Adrenal gland (tissue), 12 donors: Measurements from ENCODE around the gene TDRD12. TPM values are rescaled to one million over a fixed set of nuclear protein-coding genes. Genes with fewer than 3 reads are reported as not detected.

Experiments used
- DNase-seq, 7 donors: peaks; one replicate each; pipeline ENCODE4 v3.0.0-alpha.2; 2019 to 2020
- H3K27ac ChIP-seq, 5 donors: fragments of 200-600 bp; sonication (generic) in 4 of 5; 1 replicate in 3 of 5; 2 replicates in 2 of 5; pipeline versions ENCODE4 v1.5.1 to v1.8.0; 2016 to 2020; ENCODE audit warnings: mild to moderate bottlenecking in 1 of 5
- H3K27me3 ChIP-seq: fragments of 200-600 bp; 2 replicates; pipeline ENCODE4 v1.8.0; 2021
- H3K36me3 ChIP-seq, 2 donors: fragments of 200-600 bp; replicated peaks in 1 of 2; 1 replicate in 1 of 2; 2 replicates in 1 of 2; pipeline versions ENCODE4 v1.5.1 to v1.8.0; 2018 to 2022
- H3K4me1 ChIP-seq, 2 donors: fragments of 200-600 bp; replicated peaks in 1 of 2; 1 replicate in 1 of 2; 2 replicates in 1 of 2; pipeline versions ENCODE4 v1.5.1 to v1.8.0; 2018 to 2021
- H3K4me3 ChIP-seq, 4 donors: fragments of 200-600 bp; sonication (generic) in 3 of 4; one replicate each; pipeline ENCODE4 v1.5.1; 2016 to 2018
- H3K9me3 ChIP-seq, 3 donors: fragments of 200-600 bp; sonication (generic) in 1 of 3; replicated peaks in 1 of 3; 1 replicate in 2 of 3; 2 replicates in 1 of 3; pipeline versions ENCODE4 v1.5.1 to v1.8.0; 2016 to 2021
- CTCF ChIP-seq, 6 experiments: fragments of 450-650 bp in 4 of 6; fragments of 200-600 bp in 2 of 6; sonication (generic) in 1 of 6; IDR thresholded peaks; 1 replicate in 5 of 6; 2 replicates in 1 of 6; pipeline versions ENCODE4 v1.5.1 to v1.8.0; 2016 to 2021; ENCODE audit warnings: antibody characterized with exemption in 6 of 6, mild to moderate bottlenecking in 2 of 6, moderate library complexity in 1 of 6
- POLR2A ChIP-seq, 2 donors: fragments of 450-650 bp; IDR thresholded peaks; one replicate each; pipeline ENCODE4 v1.6.1; 2017; ENCODE audit warnings: antibody characterized with exemption in 2 of 2, mild to moderate bottlenecking in 2 of 2, moderate library complexity in 1 of 2
- WGBS, 4 donors: extraction: QIAGEN DNeasy Blood & Tissue Kit in 2 of 4; methylation state at CpG; one replicate each; pipeline versions ENCODE4 v1.1.5 to v1.1.7; 2013 to 2017; 5-methylcytosine and 5-hydroxymethylcytosine counted together
- intact Hi-C, 2 donors: fragments of 100-400 bp; cut with DNase I; formaldehyde crosslinking; loops; one replicate each; pipeline versions ENCODE4 v1.14.1 to v1.15.0; 2022 to 2023
- polyA plus RNA-seq, 3 donors: library from polyadenylated mRNA; stranded (reverse); fragments of 200-250 nt in 2 of 3; fragments of 350-450 nt in 1 of 3; fragmentation: Illumina TruSeq in 1 of 3; extraction: RNeasy Lipid Tissue Mini Kit (QIAGEN cat#74804) in 1 of 3; gene quantifications; one replicate each; pipeline ENCODE4 v1.2.3, GENCODE V29; 2013 to 2014
- total RNA-seq, 9 donors: library from RNA; depleted of rRNA in 4 of 9; stranded (reverse); fragments of >200 nt in 4 of 9; fragments of 120-200 nt in 1 of 9; fragmentation: NEBNext Ultra II Directional in 1 of 9; extraction: Animal tissue kit (Norgen Biotek cat#: 25700) in 1 of 9; gene quantifications; one replicate each; pipeline versions ENCODE4 v1.1.0 to v1.2.4, GENCODE V29; 2013 to 2023
- donor health status: healthy with polysubstance abuse.
- donor health status: Bipolar disorder and iron deficiency.
- donor health status: DM: yes; HTN: yes; CAD: no.
- donor health status: DM: no; HTN: no; CAD: no.
- donor health status: DM: no; HTN: no; CAD: no.
- donor health status: DM: yes; HTN: yes; CAD: no.

TDRD12 gene
- total and polyA plus RNA-seq, 12 donors = 0.08 to 3.7 (median 1.1) TPM; not detected in 2

- no peak overlapping the region for H3K27ac ChIP-seq
- no peak for TF ChIP-seq POLR2A (IDR thresholded peaks at IDR 0.05)
- no peak for TF ChIP-seq CTCF (IDR thresholded peaks at IDR 0.05)
- intact Hi-C loops = no loop called here
These were observed 152.8 kb downstream of the TDRD12 start for GRCh38 chr19:32872391-32872790.

GRCh38 chr19:32873247-32873959, 153.8 kb downstream of the TDRD12 start:
- no peaks in the 10 kb centered on the region for H3K4me1 ChIP-seq
- no peaks in the 10 kb centered on the region for H3K36me3 ChIP-seq
- no peaks in the 10 kb centered on the region for H3K9me3 ChIP-seq
- no peak overlapping the region for H3K27ac ChIP-seq
- TF ChIP-seq POLR2A (IDR thresholded peaks at IDR 0.05) (no peak), CTCF (IDR thresholded peaks at IDR 0.05) (no peak)
- H3K27me3 ChIP-seq = no peaks in the 10 kb centered on the region
- 77 to 90% (median 86%) methylated on average over 18 of the region's 18 CpGs for WGBS, 4 donors
- no peak overlapping the region for H3K4me3 ChIP-seq
- intact Hi-C loops = no loop called here
- DNase-seq = peak in 1 of 7 donors; percentile 21

More at GRCh38 chr19:32872391-32872790, 152.8 kb downstream of the TDRD12 start:
- Histone ChIP-seq H3K4me3 (no peak overlapping the region), H3K4me1 (no peaks in the 10 kb centered on the region), H3K27me3 (no peaks in the 10 kb centered on the region), H3K9me3 (no peaks in the 10 kb centered on the region), H3K36me3 (no peaks in the 10 kb centered on the region)
- WGBS, 4 donors = 88 to 92% (median 91%) methylated on average over 3 of the region's 3 CpGs
- no peak for DNase-seq

GRCh38 chr19:32874605-32875004, 155.0 kb downstream of the TDRD12 start:
- Histone ChIP-seq H3K4me1 (no peaks in the 10 kb centered on the region), H3K36me3 (no peaks in the 10 kb centered on the region), H3K27ac (no peak overlapping the region), H3K4me3 (no peak overlapping the region), H3K27me3 (no peaks in the 10 kb centered on the region), H3K9me3 (no peaks in the 10 kb centered on the region)
- peak in 1 of 7 donors; percentile 39 for DNase-seq
- intact Hi-C loops = no loop called here
- WGBS, 4 donors = 68 to 92% (median 82%) methylated on average over 4 to 9 of the region's 9 CpGs
- no peak for TF ChIP-seq POLR2A (IDR thresholded peaks at IDR 0.05)
- TF ChIP-seq CTCF (IDR thresholded peaks at IDR 0.05) = no peak

- peak in 1 of 7 donors; percentile 21 for DNase-seq
- Histone ChIP-seq H3K9me3 (no peaks in the 10 kb centered on the region), H3K4me3 (no peak overlapping the region), H3K4me1 (no peaks in the 10 kb centered on the region), H3K27me3 (no peaks in the 10 kb centered on the region), H3K36me3 (no peaks in the 10 kb centered on the region), H3K27ac (no peak overlapping the region)
- WGBS, 4 donors = 73 to 81% (median 76%) methylated on average over 7 of the region's 7 CpGs
- no peak for TF ChIP-seq POLR2A (IDR thresholded peaks at IDR 0.05)
- TF ChIP-seq CTCF (IDR thresholded peaks at IDR 0.05) = no peak
- intact Hi-C loops = no loop called here
These were observed 155.9 kb downstream of the TDRD12 start for GRCh38 chr19:32875428-32875827.
